ENCODE data around the gene IMMT.

Gene IMMT

DNA sequence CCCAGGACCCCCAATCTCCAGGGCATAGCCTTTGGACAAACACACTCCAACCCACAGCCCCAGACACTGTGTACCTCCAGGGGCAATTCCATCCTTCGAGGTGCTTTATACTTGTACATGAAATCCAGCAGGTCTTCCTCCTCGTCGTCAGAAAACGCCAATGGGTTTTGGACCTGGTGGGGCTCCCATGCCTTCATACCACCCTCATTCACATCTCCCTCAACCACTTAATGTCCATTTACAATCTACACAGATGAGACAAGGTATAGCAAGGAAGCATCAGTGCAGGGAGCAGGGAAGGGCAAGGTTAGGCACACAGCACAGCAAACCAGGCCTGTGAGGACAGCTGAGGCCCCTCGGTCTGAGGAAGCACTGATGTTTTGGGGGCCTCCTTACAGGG is 24.6 kb upstream of the IMMT start:
- H3K4me3 ChIP-seq (ENCODE audit: low read length), result no peak overlapping the region
- TF ChIP-seq, protein P1, sequence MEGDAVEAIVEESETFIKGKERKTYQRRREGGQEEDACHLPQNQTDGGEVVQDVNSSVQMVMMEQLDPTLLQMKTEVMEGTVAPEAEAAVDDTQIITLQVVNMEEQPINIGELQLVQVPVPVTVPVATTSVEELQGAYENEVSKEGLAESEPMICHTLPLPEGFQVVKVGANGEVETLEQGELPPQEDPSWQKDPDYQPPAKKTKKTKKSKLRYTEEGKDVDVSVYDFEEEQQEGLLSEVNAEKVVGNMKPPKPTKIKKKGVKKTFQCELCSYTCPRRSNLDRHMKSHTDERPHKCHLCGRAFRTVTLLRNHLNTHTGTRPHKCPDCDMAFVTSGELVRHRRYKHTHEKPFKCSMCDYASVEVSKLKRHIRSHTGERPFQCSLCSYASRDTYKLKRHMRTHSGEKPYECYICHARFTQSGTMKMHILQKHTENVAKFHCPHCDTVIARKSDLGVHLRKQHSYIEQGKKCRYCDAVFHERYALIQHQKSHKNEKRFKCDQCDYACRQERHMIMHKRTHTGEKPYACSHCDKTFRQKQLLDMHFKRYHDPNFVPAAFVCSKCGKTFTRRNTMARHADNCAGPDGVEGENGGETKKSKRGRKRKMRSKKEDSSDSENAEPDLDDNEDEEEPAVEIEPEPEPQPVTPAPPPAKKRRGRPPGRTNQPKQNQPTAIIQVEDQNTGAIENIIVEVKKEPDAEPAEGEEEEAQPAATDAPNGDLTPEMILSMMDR (conservative IDR thresholded peaks at IDR 0.05; ENCODE audit: low read length), result no peak
- DNase-seq (ENCODE audit: low read depth), result no peak

DNA sequence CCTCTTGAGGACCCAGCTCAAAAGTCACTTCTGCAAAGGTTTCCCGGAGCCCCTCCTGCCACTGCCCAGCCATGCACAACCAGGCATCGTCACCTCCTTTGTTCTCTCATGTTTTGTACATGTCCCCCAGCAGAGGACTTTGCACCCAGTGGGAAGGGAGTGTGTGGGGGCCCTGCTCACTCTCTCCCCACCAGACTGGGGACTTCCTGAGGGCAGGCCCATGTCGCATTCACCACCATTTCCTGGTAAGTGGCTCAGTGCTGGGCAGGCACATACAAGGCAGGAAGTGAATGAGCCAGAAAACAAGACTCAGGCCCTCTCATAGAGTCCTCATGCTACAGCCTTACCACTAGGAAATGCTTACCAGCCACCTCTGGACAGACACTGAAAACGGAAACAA is 22.9 kb upstream of the IMMT start:
- DNase-seq (ENCODE audit: low read depth), result no peak
- no peak overlapping the region for H3K4me3 ChIP-seq (ENCODE audit: low read length)
- TF ChIP-seq, protein P1 (conservative IDR thresholded peaks at IDR 0.05; ENCODE audit: low read length), result no peak

DNA sequence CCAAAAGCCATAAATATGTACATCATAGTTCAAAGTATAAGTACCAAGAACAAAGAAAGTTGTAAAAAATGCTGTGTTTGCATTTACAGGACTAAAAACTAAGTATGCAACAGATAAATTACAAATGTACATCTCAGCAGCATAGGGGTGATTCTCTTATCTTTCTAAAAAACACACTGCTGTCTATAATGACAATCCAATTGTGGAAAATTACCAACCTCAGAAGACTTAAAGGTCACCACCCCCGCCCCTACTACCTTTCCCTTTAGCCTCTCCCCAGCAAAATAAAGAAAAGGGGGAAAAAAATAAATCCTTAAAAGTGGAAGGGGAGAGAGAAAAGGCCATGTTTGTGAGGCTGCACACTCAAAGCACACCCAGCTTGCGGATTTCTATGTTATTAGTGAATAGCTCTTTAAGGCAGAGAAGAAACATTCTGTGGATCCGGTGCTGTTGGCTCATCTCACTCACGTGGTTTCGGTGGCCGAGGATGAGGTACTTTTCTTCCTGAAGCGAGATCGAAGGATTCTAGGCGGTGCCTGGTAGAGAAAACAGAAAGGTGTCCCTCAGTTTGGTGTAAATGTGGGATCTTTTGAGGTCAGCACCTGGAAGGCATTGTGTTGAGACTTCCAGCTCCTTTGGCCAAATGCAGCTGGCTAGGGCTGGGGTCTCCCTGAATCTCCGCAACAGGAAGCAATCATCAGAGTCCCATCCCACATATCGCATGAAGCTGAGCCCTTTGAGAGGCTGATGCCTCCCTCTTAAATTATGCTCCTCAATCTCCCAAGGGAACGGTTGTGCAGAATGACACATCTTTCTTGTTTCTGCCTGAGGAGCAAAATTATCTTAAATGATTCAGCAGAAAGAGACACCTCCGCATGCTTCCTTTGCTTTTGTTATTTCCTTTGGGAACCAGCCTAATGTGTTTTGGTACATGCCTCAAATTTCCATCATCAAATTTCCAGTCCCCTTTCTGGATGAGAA is 21.6 kb upstream of the IMMT start:
- TF ChIP-seq, protein P1 (conservative IDR thresholded peaks at IDR 0.05; ENCODE audit: low read length), result no peak
- H3K4me3 ChIP-seq (ENCODE audit: low read length), result no peak overlapping the region
- peak; percentile 53 for DNase-seq (ENCODE audit: low read depth)

DNA sequence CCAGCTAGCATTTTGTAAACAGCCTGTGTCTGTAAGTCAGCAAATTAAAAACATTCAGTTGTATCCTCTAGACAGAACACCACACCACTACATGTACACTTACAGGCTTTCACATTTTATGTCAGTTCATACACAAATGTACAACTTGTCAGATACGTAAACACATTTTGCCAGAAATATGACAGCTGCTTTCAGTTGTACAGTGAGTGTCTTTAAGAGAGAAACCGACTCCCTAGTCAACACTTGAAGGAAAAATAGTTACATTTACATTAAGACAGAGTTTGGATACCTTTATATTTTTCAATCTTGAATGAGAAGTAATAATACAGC is 19.2 kb upstream of the IMMT start:
- no peak overlapping the region for H3K4me3 ChIP-seq (ENCODE audit: low read length)
- no peak for DNase-seq (ENCODE audit: low read depth)
- TF ChIP-seq, protein P1 (conservative IDR thresholded peaks at IDR 0.05; ENCODE audit: low read length), result no peak

DNA sequence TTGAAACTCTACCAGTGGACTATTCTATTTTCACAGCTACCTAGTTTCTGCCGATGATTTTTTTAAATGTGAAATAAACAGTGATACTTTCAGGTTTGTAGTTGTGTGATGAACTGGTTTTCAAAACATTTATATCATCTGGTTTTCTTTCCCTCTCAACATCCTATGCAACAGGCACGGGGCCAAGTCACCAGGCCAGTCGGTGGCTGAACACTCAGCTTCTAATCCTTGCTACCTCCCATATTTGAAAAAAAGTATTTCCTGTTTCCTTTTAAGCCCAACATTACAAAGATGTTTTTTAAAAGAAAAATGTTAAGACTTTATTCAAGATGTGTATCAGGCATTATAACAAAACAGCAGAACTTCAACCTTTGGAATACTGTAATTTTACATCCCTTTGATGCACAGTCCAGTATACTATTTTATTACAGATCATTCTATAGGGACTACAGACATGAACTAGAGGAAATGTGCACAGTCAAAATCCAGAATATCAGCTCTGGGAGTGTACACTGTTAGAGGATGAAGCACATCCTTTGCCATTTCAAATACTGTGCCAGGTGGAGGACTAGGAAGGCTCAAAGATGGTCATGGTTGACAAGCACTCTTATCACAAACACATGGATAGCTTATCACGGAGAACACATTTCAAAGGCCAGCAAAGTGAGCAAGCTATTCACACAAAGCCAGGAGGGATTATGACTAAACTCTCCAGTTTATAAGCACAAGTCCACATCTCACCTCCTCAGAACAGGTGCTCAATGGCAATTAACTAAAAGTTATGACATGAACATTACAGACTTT is 18.6 kb upstream of the IMMT start:
- H3K4me3 ChIP-seq (ENCODE audit: low read length), result no peak overlapping the region
- no peak for DNase-seq (ENCODE audit: low read depth)
- TF ChIP-seq, protein P1 (conservative IDR thresholded peaks at IDR 0.05; ENCODE audit: low read length), result no peak

DNA sequence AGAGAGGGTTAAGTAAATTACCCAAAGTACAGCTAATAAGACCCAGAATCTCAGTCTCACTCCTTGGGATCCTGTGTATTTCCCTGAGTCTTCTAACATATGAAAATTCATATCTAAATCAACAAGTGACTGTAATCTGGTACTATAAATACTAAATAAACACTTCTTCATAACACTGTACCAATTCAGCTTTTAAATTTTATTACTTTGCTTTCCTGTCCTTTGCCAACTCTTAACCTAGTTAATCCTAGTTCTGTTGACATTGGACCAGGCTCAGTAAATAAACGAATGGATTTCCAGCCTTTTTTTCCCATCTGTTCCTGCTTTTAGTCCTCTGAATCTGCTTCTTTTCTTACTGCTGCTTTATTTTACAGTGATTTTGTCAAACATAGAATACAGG is 17.8 kb upstream of the IMMT start:
- no peak for DNase-seq (ENCODE audit: low read depth)
- TF ChIP-seq, protein P1 (conservative IDR thresholded peaks at IDR 0.05; ENCODE audit: low read length), result no peak
- no peak overlapping the region for H3K4me3 ChIP-seq (ENCODE audit: low read length)
